Posterior cingulate gyrus (tissue), 11 donors: Measurements from ENCODE around the gene PTBP2.

Source experiments
- DNase-seq, 10 donors: peaks; one replicate each; pipeline versions ENCODE4 v3.0.0 to v3.0.0-alpha.2; 2020 to 2021; ENCODE audit warnings: mixed read lengths in 3 of 10
- intact Hi-C: fragments of 100-400 bp; cut with DNase I; formaldehyde crosslinking; loops from one replicate; pipeline ENCODE4 v1.15.1; 2023

Gene PTBP2

GRCh38 chr1:96721416-96722160 lies at the start of gene PTBP2:
TSS of gene PTBP2 (plus strand) at chr1:96721784. CDS start at chr1:96721865, 81 bp downstream.
- intact Hi-C loops = no loop called here
- DNase-seq = peak; percentile 70 to 97 (median 79)

GRCh38 chr1:96674915-96675314 lies 46.7 kb upstream of the PTBP2 start:
- intact Hi-C loops = no loop called here
- DNase-seq = no peak

GRCh38 chr1:96682056-96682455 lies 39.5 kb upstream of the PTBP2 start:
- intact Hi-C loops = no loop called here
- no peak for DNase-seq

- no peak for DNase-seq
- intact Hi-C loops = no loop called here
Observed at GRCh38 chr1:96683931-96684330, 37.7 kb upstream of the PTBP2 start.

- no peak for DNase-seq
- intact Hi-C loops = no loop called here
Observed at GRCh38 chr1:96684744-96685143, 36.8 kb upstream of the PTBP2 start.

- DNase-seq = peak in 3 of 10 donors; percentile 22 to 58 (median 37)
- intact Hi-C loops = no loop called here
Observed at GRCh38 chr1:96688767-96689166, 32.8 kb upstream of the PTBP2 start.

GRCh38 chr1:96695954-96696353 lies 25.6 kb upstream of the PTBP2 start:
- intact Hi-C loops = no loop called here
- no peak for DNase-seq

GRCh38 chr1:96698342-96698983 lies 23.1 kb upstream of the PTBP2 start:
- intact Hi-C loops = no loop called here
- DNase-seq = peak in 1 of 10 donors; percentile 51

- intact Hi-C loops = no loop called here
- DNase-seq = no peak
Observed at GRCh38 chr1:96703186-96703585, 18.4 kb upstream of the PTBP2 start.

- intact Hi-C loops = no loop called here
- DNase-seq = no peak
Observed at GRCh38 chr1:96707023-96707422, 14.6 kb upstream of the PTBP2 start.

- intact Hi-C loops = no loop called here
- no peak for DNase-seq
Observed at GRCh38 chr1:96708482-96708881, 13.1 kb upstream of the PTBP2 start.

GRCh38 chr1:96710708-96711477 lies 10.7 kb upstream of the PTBP2 start:
- intact Hi-C loops = loop anchor here (10.0 kb wide), 1 partner anchor 116 kb away; no protein-coding TSS in a partner anchor
- no peak for DNase-seq

- no peak for DNase-seq
- intact Hi-C loops = loop anchor here (10.0 kb wide), 1 partner anchor 119 kb away; no protein-coding TSS in a partner anchor
Observed at GRCh38 chr1:96713649-96714048, 7.9 kb upstream of the PTBP2 start.

GRCh38 chr1:96714881-96715280 lies 6.7 kb upstream of the PTBP2 start:
- no peak for DNase-seq
- intact Hi-C loops = loop anchor here (10.0 kb wide), 1 partner anchor 120 kb away; no protein-coding TSS in a partner anchor

GRCh38 chr1:96715482-96715881 lies 6.1 kb upstream of the PTBP2 start:
- no peak for DNase-seq
- intact Hi-C loops = loop anchor here (10.0 kb wide), 1 partner anchor 121 kb away; no protein-coding TSS in a partner anchor

GRCh38 chr1:96721053-96721415 lies 550 bp upstream of the PTBP2 start:
- no peak for DNase-seq
- intact Hi-C loops = no loop called here

GRCh38 chr1:96722161-96722922 lies 758 bp downstream of the PTBP2 start:
- DNase-seq = peak; percentile 65 to 96 (median 77)
- intact Hi-C loops = no loop called here

- DNase-seq = no peak
- intact Hi-C loops = no loop called here
Observed at GRCh38 chr1:96722958-96723357, 1.4 kb downstream of the PTBP2 start.

- intact Hi-C loops = no loop called here
- DNase-seq = no peak
Observed at GRCh38 chr1:96723377-96723776, 1.8 kb downstream of the PTBP2 start.

GRCh38 chr1:96723936-96724335 lies 2.4 kb downstream of the PTBP2 start:
- intact Hi-C loops = no loop called here
- no peak for DNase-seq
